Skeletal muscle cell (primary cell): Measurements from ENCODE around the gene PYDC2.
A peak's percentile ranks its signal among the peaks of the same experiment; 100 is the strongest.

Experiments
- DNase-seq: peaks from one replicate; pipeline ENCODE4 v3.0.0-alpha.2; 2010; ENCODE audit warnings: low read depth
- H3K4me3 ChIP-seq: 2 replicates; pipeline ENCODE4 v1.5.1; 2011; ENCODE audit warnings: low read depth, mild to moderate bottlenecking, control low read depth, low read length, moderate library complexity

Gene PYDC2

DNA sequence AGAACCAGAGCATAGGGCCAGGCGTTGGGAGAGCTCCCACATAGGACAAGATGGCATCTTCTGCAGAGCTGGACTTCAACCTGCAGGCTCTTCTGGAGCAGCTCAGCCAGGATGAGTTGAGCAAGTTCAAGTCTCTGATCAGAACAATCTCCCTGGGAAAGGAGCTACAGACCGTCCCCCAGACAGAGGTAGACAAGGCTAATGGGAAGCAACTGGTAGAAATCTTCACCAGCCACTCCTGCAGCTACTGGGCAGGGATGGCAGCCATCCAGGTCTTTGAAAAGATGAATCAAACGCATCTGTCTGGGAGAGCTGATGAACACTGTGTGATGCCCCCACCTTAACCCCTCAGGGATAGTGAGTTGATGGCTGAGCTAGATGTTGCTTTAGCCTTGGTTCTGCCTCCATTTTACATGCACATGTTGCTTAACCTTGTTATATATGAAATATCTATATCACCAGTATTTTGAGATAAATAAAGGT, at the start of gene PYDC2:
PYDC2 (plus strand) TSS at position 51 of the 483 bp plus-strand sequence; CDS start at position 51, 0 bp downstream.
- no peak within 1 kb of the TSS for H3K4me3 ChIP-seq
- no peak for DNase-seq

DNA sequence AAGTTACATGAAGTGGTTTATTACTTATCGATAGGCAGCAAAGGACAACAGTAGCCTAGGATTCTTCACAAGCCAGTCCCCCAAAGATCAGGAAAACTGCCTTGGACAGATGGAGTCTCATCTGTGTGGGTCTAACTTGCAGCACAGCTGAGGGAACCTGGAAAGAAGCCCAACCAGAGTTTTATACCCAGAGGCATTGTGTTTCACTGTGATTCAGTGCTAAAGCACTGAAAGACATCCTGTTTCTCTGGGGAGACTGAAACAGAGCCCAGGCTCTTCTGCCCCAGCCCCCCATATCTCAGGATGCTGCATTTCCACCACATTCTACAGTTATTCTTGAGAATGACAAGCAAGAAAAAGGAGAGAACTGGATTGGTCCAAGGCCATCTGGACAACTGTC, 48.2 kb upstream of the PYDC2 start:
- peak; percentile 95 for DNase-seq

DNA sequence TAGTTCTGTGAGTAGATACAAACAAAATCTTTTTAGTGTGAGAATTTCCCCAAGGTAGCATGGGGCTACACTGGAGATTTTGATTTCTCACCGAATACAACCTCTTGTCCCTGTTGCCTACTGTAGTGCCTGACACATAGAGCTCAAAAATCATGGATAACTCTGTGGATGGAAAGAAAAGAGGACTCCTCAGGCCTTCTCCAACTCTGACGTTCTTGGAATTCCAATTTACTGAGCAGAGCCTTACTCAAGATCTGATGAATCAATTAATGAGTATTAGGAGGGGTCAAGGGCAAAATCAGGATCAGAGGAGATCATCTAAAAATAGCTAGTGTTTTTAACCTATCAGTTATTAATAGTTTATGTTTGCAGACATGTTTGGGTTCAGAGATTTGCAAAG, 46.7 kb upstream of the PYDC2 start:
- no peak for DNase-seq
- H3K4me3 ChIP-seq: no peak overlapping the region

More for the DNA sequence above, 48.2 kb upstream of the PYDC2 start:
- H3K4me3 ChIP-seq: no peak overlapping the region

DNA sequence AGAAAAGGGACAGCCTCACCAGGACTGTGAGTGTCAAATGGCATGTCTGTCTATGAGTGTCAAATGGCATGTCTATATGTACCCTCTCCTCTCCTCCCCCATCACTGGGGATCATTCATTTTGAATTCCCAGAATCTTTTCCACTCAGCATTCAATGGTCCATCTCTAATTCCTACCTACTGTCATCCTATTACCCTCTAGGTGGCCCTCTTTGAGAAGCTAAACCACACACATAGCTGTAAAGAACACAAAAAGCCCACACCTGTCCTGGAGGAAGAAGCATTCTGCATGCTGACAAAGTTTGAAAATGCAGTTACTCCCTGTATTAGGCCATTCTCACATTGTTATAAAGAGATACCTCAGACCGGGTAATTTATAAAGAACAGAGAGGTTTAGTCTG, 46.2 kb upstream of the PYDC2 start:
- no peak overlapping the region for H3K4me3 ChIP-seq
- no peak for DNase-seq

DNA sequence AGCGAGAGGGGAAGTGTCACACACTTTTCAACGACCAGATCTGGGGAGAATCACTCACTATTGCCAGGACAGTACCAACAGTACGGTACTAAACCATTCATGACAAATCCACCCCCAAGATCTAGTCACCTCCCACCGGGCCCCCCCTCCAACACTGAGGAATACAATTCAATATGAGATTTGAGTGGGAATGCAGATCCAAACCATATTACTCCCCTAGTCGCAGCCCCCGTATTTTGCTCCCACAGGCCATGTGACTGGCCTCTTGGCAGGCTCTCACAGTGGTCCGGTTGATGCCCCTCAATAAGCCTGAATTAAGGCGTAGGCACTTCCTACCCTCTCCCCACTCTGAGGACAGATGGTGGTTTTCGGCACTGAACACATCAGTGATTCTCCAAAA, 45.4 kb upstream of the PYDC2 start:
- no peak overlapping the region for H3K4me3 ChIP-seq
- DNase-seq: no peak

DNA sequence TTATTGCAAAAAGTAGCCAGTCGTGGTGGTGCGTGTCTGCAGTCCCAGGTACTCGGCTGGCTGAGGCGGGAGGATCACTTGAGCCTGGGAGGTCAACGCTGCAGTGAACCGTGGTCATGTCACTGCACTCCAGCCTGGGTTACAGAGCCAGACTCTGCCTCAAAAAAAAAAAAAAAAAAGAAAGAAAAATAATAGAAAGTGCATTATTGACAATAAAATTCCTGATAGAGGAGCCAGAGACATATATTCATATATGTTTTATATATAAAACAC, 43.6 kb upstream of the PYDC2 start:
- DNase-seq: no peak
- H3K4me3 ChIP-seq: no peak overlapping the region

DNA sequence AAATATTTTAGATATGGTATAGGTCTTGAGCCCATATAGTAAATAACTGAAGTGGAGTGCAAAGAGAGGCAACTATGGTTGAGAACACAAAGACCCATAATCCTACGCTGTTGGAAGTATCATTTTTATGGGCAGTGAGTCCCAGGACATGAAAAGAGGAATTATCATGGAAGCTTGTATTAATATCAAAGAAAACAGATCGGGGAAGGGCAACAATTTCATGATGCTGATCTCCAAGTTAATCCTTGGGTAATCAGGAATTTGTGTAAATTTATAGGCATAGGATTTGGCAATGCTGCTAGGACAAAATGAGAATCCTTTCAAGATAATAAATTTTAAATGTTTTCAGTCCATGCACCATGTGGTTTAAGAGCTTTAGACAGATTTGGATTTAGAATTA, 40.2 kb upstream of the PYDC2 start:
- DNase-seq: no peak
- no peak overlapping the region for H3K4me3 ChIP-seq

DNA sequence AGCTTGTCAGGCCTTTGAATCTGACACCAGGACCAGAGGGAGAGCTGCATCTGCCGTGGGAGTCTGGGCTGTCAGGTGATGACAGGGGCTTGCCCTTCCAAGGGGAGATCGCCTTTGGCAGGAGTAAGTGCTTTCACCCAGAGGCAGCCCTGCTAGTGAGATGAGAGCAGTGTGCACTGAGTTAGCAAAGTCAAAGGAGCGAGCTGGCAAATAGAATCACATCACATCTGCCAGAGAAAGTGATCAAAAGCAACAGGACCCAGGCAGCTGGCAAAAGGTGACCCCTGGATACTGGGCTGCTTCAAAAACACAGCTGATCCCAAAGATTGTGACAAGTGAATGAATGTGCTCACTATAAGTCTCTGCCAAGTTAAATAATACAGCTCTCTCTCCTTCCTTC, 36.1 kb upstream of the PYDC2 start:
- no peak overlapping the region for H3K4me3 ChIP-seq
- no peak for DNase-seq

DNA sequence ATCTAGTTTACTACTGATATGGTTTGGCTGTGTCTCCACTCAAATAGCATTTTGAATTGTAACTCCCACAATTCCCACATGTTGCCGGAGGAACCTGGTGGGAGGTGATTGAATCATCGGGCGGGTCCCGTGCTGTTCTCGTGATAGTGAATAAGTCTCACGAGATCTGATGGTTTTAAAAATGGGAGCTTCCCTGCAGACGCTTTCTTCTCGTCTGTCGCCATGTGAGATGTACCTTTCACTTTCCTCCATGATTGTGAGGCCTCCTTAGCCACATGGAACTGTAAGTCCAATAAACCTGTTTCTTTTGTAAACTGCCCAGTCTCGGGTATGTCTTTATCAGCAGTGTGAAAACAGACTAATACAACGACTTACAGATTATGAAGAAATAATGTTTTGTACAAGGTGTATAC, 35.6 kb upstream of the PYDC2 start:
- H3K4me3 ChIP-seq: no peak overlapping the region
- no peak for DNase-seq

DNA sequence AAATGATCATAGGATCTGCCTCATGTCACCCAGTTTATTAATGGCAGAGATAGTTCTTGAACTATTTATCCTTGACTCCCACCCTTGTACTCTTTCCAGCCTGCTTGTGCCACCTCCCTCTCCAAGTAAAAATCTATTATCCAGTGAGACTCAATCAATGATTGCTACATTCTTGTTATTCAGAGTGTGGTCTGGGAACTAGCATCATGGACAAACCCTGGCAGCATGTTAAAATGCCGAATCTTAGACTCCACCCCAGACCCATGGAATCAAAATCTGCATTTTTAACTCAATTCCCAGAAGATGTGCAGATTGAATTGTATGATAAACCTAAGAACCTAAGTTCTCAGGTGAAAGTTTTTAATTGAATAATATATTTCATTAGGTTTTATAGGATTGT, 34.7 kb upstream of the PYDC2 start:
- no peak for DNase-seq
- no peak overlapping the region for H3K4me3 ChIP-seq

DNA sequence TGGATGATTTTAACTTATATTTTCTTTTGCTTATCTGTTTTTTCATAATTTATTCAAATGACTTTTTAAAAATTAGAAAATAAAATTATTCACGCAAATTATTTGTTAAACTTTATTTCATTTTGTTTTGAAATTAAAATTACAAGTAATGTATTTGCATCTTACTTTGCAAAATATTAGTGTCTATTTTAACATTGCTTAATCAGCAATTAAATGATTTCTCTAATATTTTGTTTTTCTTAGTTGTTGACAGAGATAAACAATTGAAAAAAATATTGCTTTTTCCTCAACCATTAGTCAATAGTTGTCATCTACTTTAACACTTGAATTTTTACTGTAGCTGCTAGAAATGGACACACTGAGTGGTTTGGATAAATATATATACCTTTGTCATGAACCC, 32.8 kb upstream of the PYDC2 start:
- no peak for DNase-seq
- H3K4me3 ChIP-seq: no peak overlapping the region

DNA sequence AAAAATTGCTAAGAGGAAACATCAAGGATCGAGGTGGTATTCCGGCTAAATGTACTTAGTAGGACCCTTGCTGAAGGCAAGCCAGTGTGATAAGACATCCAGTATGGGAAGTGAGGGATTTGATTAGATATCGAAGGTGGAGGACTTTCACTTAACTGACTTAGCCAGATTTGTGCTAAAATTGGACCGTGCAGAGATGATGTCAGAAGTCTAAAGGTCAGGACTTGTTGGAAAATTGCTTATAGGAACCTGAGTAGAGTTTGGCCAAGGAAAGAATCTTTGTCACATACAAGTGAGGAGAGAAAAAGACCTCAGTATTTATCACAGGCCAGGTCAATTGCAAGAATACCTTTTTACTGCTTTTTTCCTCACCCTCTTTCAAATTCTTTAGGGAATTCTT, 30.9 kb upstream of the PYDC2 start:
- DNase-seq: no peak
- no peak overlapping the region for H3K4me3 ChIP-seq

DNA sequence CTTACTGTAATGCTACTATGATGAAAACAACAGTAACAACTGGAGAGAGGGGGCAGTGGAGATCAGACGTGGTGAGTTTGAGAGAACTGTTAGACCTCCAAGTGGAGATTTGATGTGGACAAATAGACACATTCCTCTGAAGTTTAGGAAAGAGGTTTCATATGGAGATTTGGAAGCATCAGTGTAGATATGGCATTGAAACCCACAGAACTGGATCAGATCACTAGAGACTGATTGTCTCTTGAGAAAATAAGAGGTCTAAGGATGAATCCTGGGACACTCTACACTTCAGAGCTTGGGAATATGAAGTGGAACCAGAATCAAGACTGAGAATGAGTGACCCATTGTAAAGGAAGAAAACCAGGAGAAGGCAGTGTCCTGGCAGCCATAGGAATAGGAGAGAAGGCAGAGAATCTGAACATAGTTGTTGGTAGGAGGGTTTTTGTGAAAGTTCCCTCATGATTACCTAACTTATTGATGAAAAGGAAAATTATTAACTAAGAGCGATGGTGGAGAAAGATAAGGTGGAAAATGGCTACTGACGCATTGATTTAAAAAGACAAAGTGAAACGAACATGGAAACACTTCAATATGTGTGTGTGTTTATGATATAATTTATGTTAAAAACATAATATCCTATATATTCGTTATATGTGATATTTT, 29.7 kb upstream of the PYDC2 start:
- H3K4me3 ChIP-seq: no peak overlapping the region
- DNase-seq: no peak

DNA sequence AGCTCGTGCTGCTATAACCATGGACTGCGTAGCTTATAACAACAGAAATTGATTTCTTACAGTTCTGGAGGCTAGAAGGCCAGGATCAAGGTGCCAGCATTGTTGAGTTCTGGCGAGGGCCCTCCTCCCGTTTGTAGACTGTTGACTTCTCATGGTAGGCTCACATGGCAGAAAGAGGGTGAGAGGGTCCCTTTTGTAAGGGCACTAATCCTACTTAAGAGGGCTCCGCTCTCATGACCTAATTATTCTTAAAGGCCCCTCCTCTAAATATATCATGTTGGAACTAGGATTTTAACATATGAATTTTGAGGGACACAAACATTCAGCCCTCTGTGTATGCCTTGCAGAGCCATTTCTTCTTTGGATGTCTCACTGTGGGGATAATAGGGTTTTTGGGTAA, 28.8 kb upstream of the PYDC2 start:
- H3K4me3 ChIP-seq: no peak overlapping the region
- no peak for DNase-seq

DNA sequence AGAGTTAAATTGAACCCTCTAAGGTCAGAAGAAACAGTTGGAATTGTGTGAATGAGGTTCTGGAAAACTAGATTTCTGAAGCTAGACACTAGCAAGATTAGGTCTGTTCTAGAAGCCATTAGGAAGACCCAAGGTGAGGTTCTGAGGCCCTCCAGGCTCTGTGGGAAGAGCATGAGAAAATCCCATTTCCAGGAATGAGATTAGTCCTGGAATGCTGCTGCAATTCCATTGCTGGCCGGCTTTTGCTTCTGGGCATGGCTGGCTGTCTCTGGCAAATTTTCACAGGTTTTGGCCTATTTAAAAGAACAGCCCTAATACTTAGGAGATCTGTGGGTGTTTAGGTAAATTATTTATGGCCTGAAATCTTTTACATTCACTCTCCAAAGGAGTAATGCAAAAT, 26.9 kb upstream of the PYDC2 start:
- no peak overlapping the region for H3K4me3 ChIP-seq
- DNase-seq: no peak

DNA sequence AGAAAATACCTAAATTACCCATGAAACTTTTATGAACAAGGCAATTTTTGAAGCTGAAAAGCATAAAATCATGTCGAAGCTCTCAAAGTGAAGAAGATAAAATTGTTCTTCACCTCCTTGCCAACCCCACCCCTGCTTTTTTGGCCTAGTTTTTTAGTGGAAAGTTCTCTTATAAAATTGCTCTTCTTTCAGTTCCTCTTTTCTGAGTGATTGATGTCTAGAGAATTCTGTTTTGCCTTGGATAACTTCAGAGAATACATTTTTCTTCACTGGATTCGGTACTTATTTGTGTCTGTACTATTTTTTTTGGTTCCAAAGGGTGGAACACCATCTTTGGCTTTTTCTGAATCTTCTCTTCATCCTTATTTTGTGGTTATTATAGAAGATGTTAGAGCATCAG, 25.0 kb upstream of the PYDC2 start:
- no peak overlapping the region for H3K4me3 ChIP-seq
- no peak for DNase-seq

DNA sequence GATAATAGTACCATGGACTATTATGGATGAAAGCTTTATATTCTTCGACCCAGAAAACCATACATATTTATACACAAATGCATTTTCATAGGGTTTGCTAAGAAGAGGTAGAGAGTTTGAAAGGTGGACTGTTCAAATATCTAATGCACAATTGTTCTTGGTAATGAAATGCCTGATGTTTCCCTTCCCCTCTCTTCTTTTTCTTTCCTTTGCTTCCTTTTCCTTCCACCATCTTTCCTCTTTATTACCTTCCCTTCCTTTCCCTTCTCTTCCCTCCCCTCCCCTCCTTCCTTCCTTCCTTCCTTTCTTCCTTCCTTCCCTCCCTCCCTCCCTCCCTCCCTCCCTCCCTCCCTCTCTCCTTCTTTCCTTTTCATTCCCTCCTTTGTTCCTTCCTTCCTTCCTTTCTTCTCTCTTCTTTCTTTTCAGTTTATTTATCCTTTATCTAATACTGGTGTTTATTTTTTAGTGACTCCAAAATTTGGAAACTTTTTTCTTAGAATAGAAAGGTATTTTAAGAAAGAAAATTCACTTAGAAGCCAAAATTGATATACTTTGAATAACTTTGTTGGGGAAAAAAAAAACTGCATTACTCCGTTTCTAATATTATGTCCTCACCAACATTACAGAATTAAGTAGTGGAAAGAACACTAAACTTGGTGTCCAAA, 22.7 kb upstream of the PYDC2 start:
- no peak for DNase-seq
- H3K4me3 ChIP-seq: no peak overlapping the region

DNA sequence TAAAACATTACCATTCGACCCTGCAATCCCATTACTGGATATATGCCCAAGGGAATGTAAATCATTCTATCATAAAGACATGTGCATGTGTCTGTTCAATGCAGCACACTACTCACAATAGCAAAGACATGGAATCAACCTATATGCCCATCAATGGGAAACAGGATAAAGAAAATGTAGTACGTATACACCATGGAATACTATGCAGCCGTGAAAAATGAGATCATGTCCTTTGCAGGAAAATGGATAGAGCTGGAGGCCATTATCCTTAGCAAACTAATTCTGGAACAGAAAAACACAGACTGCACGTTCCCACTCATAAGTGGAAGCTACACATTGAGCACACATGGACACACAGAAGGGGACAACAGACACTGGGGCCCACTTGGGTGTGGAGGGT, 20.4 kb upstream of the PYDC2 start:
- H3K4me3 ChIP-seq: no peak overlapping the region
- DNase-seq: no peak

DNA sequence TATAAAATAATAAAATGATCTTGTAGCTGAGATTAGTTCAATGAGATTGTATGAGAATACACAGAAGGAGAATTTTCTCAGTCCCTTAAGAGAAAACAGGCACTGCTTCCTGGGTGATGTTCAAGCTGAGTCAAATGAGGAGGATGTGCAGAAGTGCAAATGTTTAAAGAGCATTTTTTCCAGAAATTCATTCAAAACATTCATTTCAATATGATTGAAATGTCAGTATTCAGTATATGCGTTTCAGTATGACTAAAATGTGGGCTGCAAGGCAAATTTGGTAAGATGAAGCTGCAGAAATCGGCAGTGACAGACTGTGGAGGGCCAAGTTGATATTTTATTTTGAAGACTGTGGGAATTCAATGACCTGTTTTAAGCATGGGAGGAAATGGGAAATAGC, 19.3 kb upstream of the PYDC2 start:
- no peak for DNase-seq
- H3K4me3 ChIP-seq: no peak overlapping the region

DNA sequence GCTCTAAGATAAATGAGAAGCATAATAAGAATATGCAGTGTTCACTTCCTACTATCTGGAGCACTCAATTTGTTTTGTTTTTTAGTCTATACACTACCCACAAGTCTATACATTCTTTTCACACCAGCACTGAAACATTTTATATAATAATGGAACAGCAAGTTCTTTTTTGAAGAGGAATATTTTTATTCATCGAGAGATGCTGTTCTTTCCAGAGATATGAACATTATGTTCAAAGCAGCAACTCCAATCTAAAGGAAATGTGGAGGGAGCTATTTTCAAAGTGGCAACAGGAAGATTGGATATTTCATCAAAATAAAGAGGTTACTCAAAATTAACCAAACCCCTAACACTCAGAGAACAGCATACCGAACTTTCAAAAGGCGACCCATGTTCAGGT, 16.4 kb upstream of the PYDC2 start:
- H3K4me3 ChIP-seq: no peak overlapping the region
- no peak for DNase-seq

DNA sequence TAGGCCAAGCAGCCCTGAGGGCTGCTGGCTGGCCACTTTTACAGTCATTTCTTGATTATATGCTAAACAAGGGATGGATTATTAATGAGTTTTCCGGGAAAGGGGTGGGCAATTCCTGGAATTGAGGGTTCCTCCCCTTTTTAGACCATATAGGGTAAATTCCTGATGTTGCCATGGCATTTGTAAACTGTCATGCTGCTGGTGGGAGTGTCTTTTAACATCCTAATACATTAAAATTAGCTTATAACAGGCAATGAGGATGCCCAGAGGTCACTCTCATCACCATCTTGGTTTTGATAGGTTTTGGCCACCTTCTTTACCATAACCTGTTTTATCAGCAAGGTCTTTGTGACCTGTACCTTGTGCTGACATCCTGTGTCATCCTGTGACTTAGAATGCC, 11.7 kb upstream of the PYDC2 start:
- no peak for DNase-seq
- H3K4me3 ChIP-seq: no peak overlapping the region
